HepG2 (cell line): Measurements from ENCODE around the gene LAMC3. TPM values are rescaled to one million over a fixed set of nuclear protein-coding genes. Genes with fewer than 3 reads are reported as not detected.

Experiments used
- AKAP8 ChIP-seq: sonication (generic); formaldehyde crosslinking; IDR thresholded peaks from 2 replicates; pipeline ENCODE4 v1.5.1; 2020; ENCODE audit warnings: mild to moderate bottlenecking, missing genetic modification reagents
- ARID5B ChIP-seq: IDR thresholded peaks from 2 replicates; pipeline ENCODE4 v1.4.0; 2020; ENCODE audit warnings: mild to moderate bottlenecking, missing genetic modification reagents
- ARNTL ChIP-seq: sonication (generic); formaldehyde crosslinking; IDR thresholded peaks from 2 replicates; pipeline ENCODE4 v1.4.0; 2020; ENCODE audit warnings: mild to moderate bottlenecking, missing genetic modification reagents
- CREB3 ChIP-seq: sonication (generic); formaldehyde crosslinking; IDR thresholded peaks from 2 replicates; pipeline ENCODE4 v1.5.0; 2020; ENCODE audit warnings: missing genetic modification reagents
- FOXP4 ChIP-seq: sonication (generic); formaldehyde crosslinking; IDR thresholded peaks from 2 replicates; pipeline ENCODE4 v1.4.0; 2020; ENCODE audit warnings: missing genetic modification reagents
- HES4 ChIP-seq: sonication (generic); formaldehyde crosslinking; IDR thresholded peaks from 2 replicates; pipeline ENCODE4 v1.9.0; 2021; ENCODE audit warnings: mild to moderate bottlenecking, missing genetic modification reagents, borderline replicate concordance
- NFYB ChIP-seq: sonication (generic); formaldehyde crosslinking; IDR thresholded peaks from 2 replicates; pipeline ENCODE4 v1.4.0; 2020; ENCODE audit warnings: missing genetic modification reagents
- POGK ChIP-seq: sonication (generic); formaldehyde crosslinking; conservative IDR thresholded peaks from 2 replicates; pipeline ENCODE4 v1.8.0; 2022; ENCODE audit warnings: mild to moderate bottlenecking, moderate library complexity, missing genetic modification reagents
- POLR2G ChIP-seq: fragments of 200-400 bp; formaldehyde crosslinking; IDR thresholded peaks from 2 replicates; pipeline ENCODE4 v1.6.1; 2018; ENCODE audit warnings: mild to moderate bottlenecking, low read depth, low read length, moderate library complexity
- PTBP1 ChIP-seq: fragments of 200-400 bp; formaldehyde crosslinking; IDR thresholded peaks from 2 replicates; pipeline ENCODE4 v1.6.1; 2018; ENCODE audit warnings: low read length, low read depth; ENCODE audit not compliant: poor library complexity, severe bottlenecking
- SNAPC5 ChIP-seq: sonication (generic); formaldehyde crosslinking; IDR thresholded peaks from 2 replicates; pipeline ENCODE4 v1.8.1; 2023; ENCODE audit warnings: mild to moderate bottlenecking, missing genetic modification reagents, borderline replicate concordance
- SRSF1 ChIP-seq: fragments of 200-400 bp; formaldehyde crosslinking; optimal IDR thresholded peaks from 2 replicates; pipeline ENCODE3; 2017; ENCODE audit warnings: mild to moderate bottlenecking, low read depth, low read length, moderate library complexity
- TCF12 ChIP-seq, 2 experiments: fragments of 450-650 bp in 1 of 2; sonication (generic) in 1 of 2; formaldehyde crosslinking in 1 of 2; IDR thresholded peaks; 2 replicates each; pipeline versions ENCODE4 v1.6.1 to v1.8.0; 2017 to 2022; ENCODE audit warnings: antibody characterized with exemption in 1 of 2, mild to moderate bottlenecking in 1 of 2, missing genetic modification reagents in 1 of 2, moderate library complexity in 1 of 2
- ZBTB42 ChIP-seq: sonication (generic); formaldehyde crosslinking; IDR thresholded peaks from 2 replicates; pipeline ENCODE4 v1.5.0; 2020; ENCODE audit warnings: mild to moderate bottlenecking, missing genetic modification reagents
- ZEB1 ChIP-seq: IDR thresholded peaks from 2 replicates; pipeline ENCODE4 v1.6.1; 2012; ENCODE audit warnings: mild to moderate bottlenecking, low read depth, inconsistent platforms; ENCODE audit not compliant: insufficient replicate concordance
- ZNF160 ChIP-seq: sonication (generic); formaldehyde crosslinking; IDR thresholded peaks from 2 replicates; pipeline ENCODE4 v1.8.0; 2022; ENCODE audit warnings: mild to moderate bottlenecking, inconsistent platforms, missing genetic modification reagents
- ZNF274 ChIP-seq: sonication (generic); formaldehyde crosslinking; IDR thresholded peaks from 2 replicates; pipeline ENCODE4 v1.5.1; 2020; ENCODE audit warnings: mild to moderate bottlenecking, missing genetic modification reagents
- ZNF607 ChIP-seq: sonication (generic); formaldehyde crosslinking; IDR thresholded peaks from 2 replicates; pipeline ENCODE4 v1.5.1; 2020; ENCODE audit warnings: missing genetic modification reagents, mild to moderate bottlenecking, borderline replicate concordance
- ZNF678 ChIP-seq: sonication (generic); formaldehyde crosslinking; IDR thresholded peaks from 2 replicates; pipeline ENCODE4 v1.4.0; 2020; ENCODE audit warnings: mild to moderate bottlenecking, missing genetic modification reagents
- polyA plus RNA-seq, 8 experiments: library from polyadenylated mRNA; depleted of rRNA in 3 of 8; stranded (reverse) in 7 of 8; unstranded in 1 of 8; fragments of >200 nt; fragmentation: Illumina TruSeq in 4 of 8; extraction: Trizol in 4 of 8; gene quantifications; 2 replicates each; pipeline versions ENCODE4 v1.2.1 to v1.2.3, GENCODE V29; 2011 to 2016; ENCODE audit warnings: low read depth in 4 of 8, missing spikeins in 1 of 8, mixed read lengths in 1 of 8; ENCODE audit not compliant: insufficient read depth in 1 of 8
- total RNA-seq, 5 experiments: library from RNA; depleted of rRNA; stranded (reverse); fragments of >200 nt; fragmentation: Illumina TruSeq; extraction: Trizol; gene quantifications; 2 replicates each; pipeline ENCODE4 v1.2.3, GENCODE V29; 2016; ENCODE audit warnings: low read depth in 1 of 5

The LAMC3 gene
- total and polyA plus RNA-seq, 2 of the 13 experiments (the other 11 are each of a cell fraction or from before 2014, with no cell fraction given), result 0.07 to 0.57 TPM

- TF ChIP-seq POGK (0 out of 2 replicates have a peak, but pooled peaks have one; percentile 50), ARID5B (CRISPR knock-in tag) (0 out of 2 replicates have a peak, but pooled peaks have one; percentile 17), ZBTB42 (CRISPR knock-in tag) (peak; percentile 44; the same call in 1 of the 2 replicates), HES4 (CRISPR knock-in tag) (no peak), AKAP8 (CRISPR knock-in tag) (no peak), ZNF160 (CRISPR knock-in tag) (no peak), POLR2G (peak; percentile 49; the same call in 1 of the 2 replicates), TCF12 (IDR thresholded peaks at IDR 0.05) (no peak), TCF12 (CRISPR knock-in tag; IDR thresholded peaks at IDR 0.05) (0 out of 2 replicates have a peak, but pooled peaks have one; percentile 44), ZNF678 (no peak), SRSF1 (peak; percentile 48), CREB3 (CRISPR knock-in tag) (no peak), FOXP4 (CRISPR knock-in tag) (no peak), SNAPC5 (CRISPR knock-in tag) (no peak), NFYB (CRISPR knock-in tag) (no peak), PTBP1 (no peak), ZNF274 (CRISPR knock-in tag) (0 out of 2 replicates have a peak, but pooled peaks have one; percentile 50), ARNTL (no peak), ZEB1 (peak; percentile 35), ZNF607 (CRISPR knock-in tag) (no peak)
Observed at GRCh38 chr9:131096269-131097125, 87.5 kb downstream of the LAMC3 start, which contains the start of gene AIF1L (continued).
